ENCODE measurements around the gene EXOC2. TPM values are rescaled to one million over a fixed set of nuclear protein-coding genes. Genes with fewer than 3 reads are reported as not detected.

The EXOC2 gene
- total and polyA plus RNA-seq, 2 experiments from 2014 or later, result 28.9 to 29.2 TPM

GRCh38 chr6:484746-485145 lies 208.2 kb downstream of the EXOC2 start:
- H3K27ac ChIP-seq, result no peak overlapping the region
- H3K36me3 ChIP-seq, result no peaks in the 10 kb centered on the region
- no peaks in the 10 kb centered on the region for H3K27me3 ChIP-seq
- H3K9me3 ChIP-seq (ENCODE audit: low read depth), result no peaks in the 10 kb centered on the region
- H3K4me3 ChIP-seq, result no peak overlapping the region
- no peak for DNase-seq (ENCODE audit: low read depth in 1 of 2, low spot score in 1 of 2)
- no peaks in the 10 kb centered on the region for H3K4me1 ChIP-seq (ENCODE audit: low read depth)
- TF ChIP-seq CTCF (IDR thresholded peaks at IDR 0.05; ENCODE audit: low read depth, low read length), result no peak

- peak in 1 of 2 donors; percentile 15 for DNase-seq (ENCODE audit: low read depth in 1 of 2, low spot score in 1 of 2)
- no peak for TF ChIP-seq CTCF (IDR thresholded peaks at IDR 0.05; ENCODE audit: low read depth, low read length)
- Histone ChIP-seq H3K4me3 (no peak overlapping the region), H3K36me3 (no peaks in the 10 kb centered on the region), H3K27ac (no peak overlapping the region), H3K27me3 (no peaks in the 10 kb centered on the region), H3K9me3 (ENCODE audit: low read depth) (no peaks in the 10 kb centered on the region), H3K4me1 (ENCODE audit: low read depth) (no peaks in the 10 kb centered on the region)
Measured at GRCh38 chr6:484086-484745, 208.7 kb downstream of the EXOC2 start.

- no peak for DNase-seq (ENCODE audit: low read depth in 1 of 2, low spot score in 1 of 2)
- Histone ChIP-seq H3K27me3 (no peaks in the 10 kb centered on the region), H3K36me3 (no peaks in the 10 kb centered on the region), H3K4me3 (no peak overlapping the region), H3K4me1 (ENCODE audit: low read depth) (no peaks in the 10 kb centered on the region), H3K27ac (no peak overlapping the region), H3K9me3 (ENCODE audit: low read depth) (no peaks in the 10 kb centered on the region)
- TF ChIP-seq CTCF (IDR thresholded peaks at IDR 0.05; ENCODE audit: low read depth, low read length), result no peak
Measured at GRCh38 chr6:475314-475713, 217.6 kb downstream of the EXOC2 start.

- H3K36me3 ChIP-seq, result no peaks in the 10 kb centered on the region
- no peak overlapping the region for H3K4me3 ChIP-seq
- no peaks in the 10 kb centered on the region for H3K9me3 ChIP-seq (ENCODE audit: low read depth)
- H3K27me3 ChIP-seq, result no peaks in the 10 kb centered on the region
- no peaks in the 10 kb centered on the region for H3K4me1 ChIP-seq (ENCODE audit: low read depth)
- DNase-seq (ENCODE audit: low read depth in 1 of 2, low spot score in 1 of 2), result peak in 1 of 2 donors; percentile 13
- H3K27ac ChIP-seq, result no peak overlapping the region
- TF ChIP-seq CTCF (IDR thresholded peaks at IDR 0.05; ENCODE audit: low read depth, low read length), result no peak
Measured at GRCh38 chr6:474453-475185, 218.3 kb downstream of the EXOC2 start.

GRCh38 chr6:473768-474452 lies 219.0 kb downstream of the EXOC2 start:
- H3K4me1 ChIP-seq (ENCODE audit: low read depth), result no peaks in the 10 kb centered on the region
- TF ChIP-seq CTCF (IDR thresholded peaks at IDR 0.05; ENCODE audit: low read depth, low read length), result no peak
- H3K36me3 ChIP-seq, result no peaks in the 10 kb centered on the region
- H3K27me3 ChIP-seq, result no peaks in the 10 kb centered on the region
- no peak for DNase-seq (ENCODE audit: low read depth in 1 of 2, low spot score in 1 of 2)
- no peaks in the 10 kb centered on the region for H3K9me3 ChIP-seq (ENCODE audit: low read depth)
- H3K27ac ChIP-seq, result no peak overlapping the region
- H3K4me3 ChIP-seq, result no peak overlapping the region
